Smooth muscle cell of the brain vasculature (primary cell): ENCODE measurements around the gene VIT.

Experiments
- DNase-seq: peaks from one replicate; pipeline ENCODE4 v3.0.0-alpha.2; 2012; ENCODE audit warnings: low read depth, low spot score

The VIT gene

GRCh38 chr2:36696533-36696932, at the start of gene VIT:
Gene VIT, plus strand, starts transcription at chr2:36696707. Its CDS starts 19,664 bp downstream, at chr2:36716371.
- DNase-seq: no peak

GRCh38 chr2:36650031-36650829, 46.3 kb upstream of the VIT start:
- no peak for DNase-seq

GRCh38 chr2:36653155-36653554, 43.4 kb upstream of the VIT start:
- no peak for DNase-seq

- no peak for DNase-seq
Observed at GRCh38 chr2:36653967-36654694, 42.4 kb upstream of the VIT start.

GRCh38 chr2:36655453-36655852, 41.1 kb upstream of the VIT start:
- DNase-seq: no peak

- DNase-seq: no peak
Observed at GRCh38 chr2:36657703-36658102, 38.8 kb upstream of the VIT start.

- DNase-seq: no peak
Observed at GRCh38 chr2:36658277-36658748, 38.2 kb upstream of the VIT start.

GRCh38 chr2:36659218-36659617, 37.3 kb upstream of the VIT start:
- no peak for DNase-seq

- DNase-seq: no peak
Observed at GRCh38 chr2:36659872-36660312, 36.6 kb upstream of the VIT start.

- DNase-seq: no peak
Observed at GRCh38 chr2:36662638-36663037, 33.9 kb upstream of the VIT start.

GRCh38 chr2:36663295-36663694, 33.2 kb upstream of the VIT start:
- DNase-seq: no peak

- peak; percentile 62 for DNase-seq
Observed at GRCh38 chr2:36663851-36664695, 32.4 kb upstream of the VIT start.

GRCh38 chr2:36664696-36665076, 31.8 kb upstream of the VIT start:
- no peak for DNase-seq

GRCh38 chr2:36667931-36668330, 28.6 kb upstream of the VIT start:
- DNase-seq: no peak

GRCh38 chr2:36670881-36671595, 25.5 kb upstream of the VIT start:
- no peak for DNase-seq

- DNase-seq: no peak
Observed at GRCh38 chr2:36671731-36672130, 24.8 kb upstream of the VIT start.

GRCh38 chr2:36672199-36672598, 24.3 kb upstream of the VIT start:
- no peak for DNase-seq

GRCh38 chr2:36675579-36676282, 20.8 kb upstream of the VIT start:
- no peak for DNase-seq

- DNase-seq: no peak
Observed at GRCh38 chr2:36676364-36676763, 20.1 kb upstream of the VIT start.

- no peak for DNase-seq
Observed at GRCh38 chr2:36677386-36677785, 19.1 kb upstream of the VIT start.
